ENCODE measurements around the gene SAE1.

GRCh38 chr19:47243776-47244547 lies 113.3 kb downstream of the SAE1 start:
- TF ChIP-seq CTCF (IDR thresholded peaks at IDR 0.05) (peak; percentile 93), EZH2 (IDR thresholded peaks at IDR 0.05) (no peak), EZH2phosphoT487 (IDR thresholded peaks at IDR 0.05) (no peak)
